ENCODE measurements around the gene RUNX3. TPM values are rescaled to one million over a fixed set of nuclear protein-coding genes. Genes with fewer than 3 reads are reported as not detected.

The RUNX3 gene
- total and polyA plus RNA-seq, 4 donors = 1.7 to 9.0 (median 4.5) TPM

GRCh38 chr1:24969596-24970398, 39.7 kb upstream of the RUNX3 start:
- Histone ChIP-seq H3K36me3 (ENCODE audit: control insufficient read depth in 4 of 4, insufficient read depth in 4 of 4, low read length in 4 of 4) (no peaks in the 10 kb centered on the region), H3K27me3 (ENCODE audit: control insufficient read depth in 3 of 3, insufficient read depth in 3 of 3, low read length in 2 of 3) (peaks cover 0 to 7% (median 3%) of the 10 kb centered on the region in 3 donors), H3K4me3 (no peak overlapping the region), H3K27ac (ENCODE audit: low read depth in 1 of 2, low read length in 1 of 2) (no peak overlapping the region), H3K9me3 (ENCODE audit: control insufficient read depth in 4 of 4, insufficient read depth in 3 of 4, low read length in 3 of 4) (peaks cover 0 to 5% (median 0%) of the 10 kb centered on the region in 4 donors), H3K9ac (ENCODE audit: insufficient read depth in 1 of 2, low read length in 2 of 2) (no peak overlapping the region), H3K4me1 (ENCODE audit: control insufficient read depth in 5 of 5, insufficient read depth in 5 of 5, low read length in 5 of 5) (peaks cover 0 to 12% (median 0%) of the 10 kb centered on the region in 5 donors)
- ATAC-seq (ENCODE audit: insufficient read depth, low FRiP score) (no peak), DNase-seq (no peak)
- no peak for TF ChIP-seq CTCF (IDR thresholded peaks at IDR 0.05; ENCODE audit: control extremely low read depth, extremely low read depth)
- 53 to 70% methylated on average over 26 of the region's 26 CpGs for WGBS, 2 donors

- no peak for TF ChIP-seq CTCF (IDR thresholded peaks at IDR 0.05; ENCODE audit: control extremely low read depth, extremely low read depth)
- Histone ChIP-seq H3K4me3 (no peak overlapping the region), H3K27me3 (ENCODE audit: control insufficient read depth in 3 of 3, insufficient read depth in 3 of 3, low read length in 2 of 3) (peaks cover 0 to 7% (median 3%) of the 10 kb centered on the region in 3 donors), H3K4me1 (ENCODE audit: control insufficient read depth in 5 of 5, insufficient read depth in 5 of 5, low read length in 5 of 5) (peaks cover 0 to 12% (median 0%) of the 10 kb centered on the region in 5 donors), H3K36me3 (ENCODE audit: control insufficient read depth in 4 of 4, insufficient read depth in 4 of 4, low read length in 4 of 4) (no peaks in the 10 kb centered on the region), H3K27ac (ENCODE audit: low read depth in 1 of 2, low read length in 1 of 2) (no peak overlapping the region), H3K9me3 (ENCODE audit: control insufficient read depth in 4 of 4, insufficient read depth in 3 of 4, low read length in 3 of 4) (peaks cover 0 to 4% (median 0%) of the 10 kb centered on the region in 4 donors), H3K9ac (ENCODE audit: insufficient read depth in 1 of 2, low read length in 2 of 2) (no peak overlapping the region)
- peak in 2 of 3 donors; percentile 23 to 35 for DNase-seq
- no peak for ATAC-seq (ENCODE audit: insufficient read depth, low FRiP score)
- 69 to 78% methylated on average over 14 of the region's 14 CpGs for WGBS, 2 donors
Measured at GRCh38 chr1:24968941-24969585, 39.0 kb upstream of the RUNX3 start.

GRCh38 chr1:24967962-24968361, 37.9 kb upstream of the RUNX3 start:
- H3K27ac ChIP-seq (ENCODE audit: low read depth in 1 of 2, low read length in 1 of 2) = no peak overlapping the region
- no peak overlapping the region for H3K4me3 ChIP-seq
- H3K36me3 ChIP-seq (ENCODE audit: control insufficient read depth in 4 of 4, insufficient read depth in 4 of 4, low read length in 4 of 4) = no peaks in the 10 kb centered on the region
- peaks cover 0 to 12% (median 0%) of the 10 kb centered on the region in 5 donors for H3K4me1 ChIP-seq (ENCODE audit: control insufficient read depth in 5 of 5, insufficient read depth in 5 of 5, low read length in 5 of 5)
- DNase-seq (no peak), ATAC-seq (ENCODE audit: insufficient read depth, low FRiP score) (no peak)
- no peak overlapping the region for H3K9ac ChIP-seq (ENCODE audit: insufficient read depth in 1 of 2, low read length in 2 of 2)
- H3K9me3 ChIP-seq (ENCODE audit: control insufficient read depth in 4 of 4, insufficient read depth in 3 of 4, low read length in 3 of 4) = no peaks in the 10 kb centered on the region
- WGBS, 2 donors = 76 to 94% methylated on average over 6 of the region's 6 CpGs
- no peak for TF ChIP-seq CTCF (IDR thresholded peaks at IDR 0.05; ENCODE audit: control extremely low read depth, extremely low read depth)
- peaks cover 0 to 7% (median 3%) of the 10 kb centered on the region in 3 donors for H3K27me3 ChIP-seq (ENCODE audit: control insufficient read depth in 3 of 3, insufficient read depth in 3 of 3, low read length in 2 of 3)
